Stimulated activated CD8-positive, alpha-beta memory T cell treated with anti-CD3 and anti-CD28 coated beads, Interleukin-2, amount 100 ng/mL, for 1 hour (primary cell): Measurements from ENCODE around the gene AKAP6.

Source experiments
- DNase-seq, 2 donors: peaks; one replicate each; pipeline ENCODE4 v3.0.0-alpha.2; 2020; ENCODE audit warnings: low read depth in 2 of 2

The AKAP6 gene, protein sequence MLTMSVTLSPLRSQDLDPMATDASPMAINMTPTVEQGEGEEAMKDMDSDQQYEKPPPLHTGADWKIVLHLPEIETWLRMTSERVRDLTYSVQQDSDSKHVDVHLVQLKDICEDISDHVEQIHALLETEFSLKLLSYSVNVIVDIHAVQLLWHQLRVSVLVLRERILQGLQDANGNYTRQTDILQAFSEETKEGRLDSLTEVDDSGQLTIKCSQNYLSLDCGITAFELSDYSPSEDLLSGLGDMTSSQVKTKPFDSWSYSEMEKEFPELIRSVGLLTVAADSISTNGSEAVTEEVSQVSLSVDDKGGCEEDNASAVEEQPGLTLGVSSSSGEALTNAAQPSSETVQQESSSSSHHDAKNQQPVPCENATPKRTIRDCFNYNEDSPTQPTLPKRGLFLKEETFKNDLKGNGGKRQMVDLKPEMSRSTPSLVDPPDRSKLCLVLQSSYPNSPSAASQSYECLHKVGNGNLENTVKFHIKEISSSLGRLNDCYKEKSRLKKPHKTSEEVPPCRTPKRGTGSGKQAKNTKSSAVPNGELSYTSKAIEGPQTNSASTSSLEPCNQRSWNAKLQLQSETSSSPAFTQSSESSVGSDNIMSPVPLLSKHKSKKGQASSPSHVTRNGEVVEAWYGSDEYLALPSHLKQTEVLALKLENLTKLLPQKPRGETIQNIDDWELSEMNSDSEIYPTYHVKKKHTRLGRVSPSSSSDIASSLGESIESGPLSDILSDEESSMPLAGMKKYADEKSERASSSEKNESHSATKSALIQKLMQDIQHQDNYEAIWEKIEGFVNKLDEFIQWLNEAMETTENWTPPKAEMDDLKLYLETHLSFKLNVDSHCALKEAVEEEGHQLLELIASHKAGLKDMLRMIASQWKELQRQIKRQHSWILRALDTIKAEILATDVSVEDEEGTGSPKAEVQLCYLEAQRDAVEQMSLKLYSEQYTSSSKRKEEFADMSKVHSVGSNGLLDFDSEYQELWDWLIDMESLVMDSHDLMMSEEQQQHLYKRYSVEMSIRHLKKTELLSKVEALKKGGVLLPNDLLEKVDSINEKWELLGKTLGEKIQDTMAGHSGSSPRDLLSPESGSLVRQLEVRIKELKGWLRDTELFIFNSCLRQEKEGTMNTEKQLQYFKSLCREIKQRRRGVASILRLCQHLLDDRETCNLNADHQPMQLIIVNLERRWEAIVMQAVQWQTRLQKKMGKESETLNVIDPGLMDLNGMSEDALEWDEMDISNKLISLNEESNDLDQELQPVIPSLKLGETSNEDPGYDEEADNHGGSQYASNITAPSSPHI (N-terminal part only)

DNA sequence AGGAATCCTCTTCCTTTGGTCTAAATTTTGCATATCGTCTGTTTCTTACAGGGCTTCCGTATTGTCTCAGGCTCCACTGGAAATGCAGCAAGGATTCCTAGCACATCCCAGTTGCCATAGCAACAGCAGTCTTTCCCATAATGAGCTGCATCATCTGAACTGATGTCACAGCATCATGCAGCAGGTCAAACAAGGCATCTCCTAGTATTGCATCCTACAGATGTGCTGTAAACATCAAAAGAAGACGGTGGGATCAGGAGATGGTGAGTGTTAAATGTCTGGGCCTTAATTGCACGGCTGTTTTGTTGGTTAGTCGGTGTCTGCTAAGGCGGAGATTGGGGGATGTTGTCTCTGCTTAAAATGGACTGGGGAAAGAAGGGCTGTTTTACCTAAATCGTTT lies at the start of gene AKAP6:
Gene AKAP6, plus strand, starts transcription at position 153 of the 400 bp plus-strand sequence. CDS start 104,196 bp downstream, outside the sequence.
- no peak for DNase-seq

DNA sequence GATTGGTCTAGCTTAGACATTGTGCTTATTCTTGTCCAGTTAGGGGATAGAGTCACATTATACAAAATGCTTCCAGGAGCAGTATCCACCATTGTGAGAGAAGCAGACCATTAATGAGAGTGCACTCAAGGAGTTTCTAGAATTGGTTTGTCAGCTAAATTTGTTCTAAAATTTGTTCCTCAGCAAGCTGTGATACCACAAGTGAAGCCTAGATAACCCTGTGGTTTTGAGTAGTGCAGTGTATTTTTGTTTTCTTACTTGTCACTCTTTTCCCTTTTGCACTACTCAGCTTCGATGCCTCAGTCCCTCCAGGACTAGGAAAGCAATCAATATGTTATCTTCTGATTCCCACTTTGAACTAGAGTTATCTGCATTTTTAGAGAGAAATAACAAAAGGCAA lies 42.5 kb upstream of the AKAP6 start:
- no peak for DNase-seq

DNA sequence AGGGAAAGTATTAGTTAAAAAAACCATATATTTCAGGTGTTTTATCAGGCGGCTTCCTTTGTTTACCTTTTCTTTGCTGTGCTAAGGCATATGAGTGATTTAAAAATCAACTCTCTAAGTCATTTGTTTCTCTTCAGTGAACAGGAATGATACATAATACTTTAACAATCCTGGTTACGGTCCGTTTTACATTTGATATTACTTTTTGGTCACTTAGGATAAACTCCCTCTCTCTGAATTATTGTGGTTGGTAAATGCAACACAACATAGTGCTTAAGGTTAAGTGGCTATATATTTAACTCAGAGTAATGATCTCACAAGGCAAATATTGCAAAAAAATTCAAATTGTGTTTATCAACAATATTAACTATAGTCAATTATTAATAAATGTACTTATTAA lies 32.7 kb upstream of the AKAP6 start:
- no peak for DNase-seq

DNA sequence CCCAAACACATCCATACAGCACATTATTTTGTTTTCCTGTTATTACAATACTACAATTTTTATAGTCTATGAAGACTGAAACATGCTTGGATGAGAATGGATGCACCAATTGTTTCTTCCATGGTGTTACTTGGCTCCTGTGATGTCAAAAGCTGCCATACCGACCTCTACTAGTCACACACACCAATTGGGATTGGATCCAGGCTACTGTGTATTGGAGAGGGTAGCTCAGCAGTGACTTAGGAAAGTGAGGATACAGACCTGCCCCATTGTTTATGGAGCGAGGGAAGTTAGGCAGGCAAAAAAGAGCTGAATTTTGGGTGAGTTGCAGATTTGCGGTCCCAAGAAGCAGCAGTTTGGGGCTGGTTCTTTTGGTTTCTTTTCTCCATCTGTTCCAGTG lies 30.8 kb upstream of the AKAP6 start:
- no peak for DNase-seq

DNA sequence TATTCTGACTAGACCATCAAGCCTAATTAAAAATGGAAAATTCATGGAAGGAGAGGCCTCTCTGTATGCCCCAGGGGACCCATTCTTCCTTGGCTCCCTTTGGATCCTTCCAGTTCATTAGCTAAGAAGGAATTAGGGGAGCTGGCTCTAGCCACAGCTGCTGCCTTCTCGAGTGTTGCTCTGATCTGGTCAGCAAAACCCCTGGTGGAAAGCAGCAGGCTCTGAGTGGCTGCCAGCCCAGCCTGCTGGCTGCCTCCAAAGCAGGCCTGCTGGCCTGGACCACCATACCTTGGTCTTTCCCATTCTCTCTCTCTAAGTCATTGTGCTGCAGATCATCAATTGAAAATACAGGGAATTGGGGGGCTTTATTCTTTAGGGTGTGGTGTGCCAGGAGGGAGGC lies 29.0 kb upstream of the AKAP6 start:
- no peak for DNase-seq

DNA sequence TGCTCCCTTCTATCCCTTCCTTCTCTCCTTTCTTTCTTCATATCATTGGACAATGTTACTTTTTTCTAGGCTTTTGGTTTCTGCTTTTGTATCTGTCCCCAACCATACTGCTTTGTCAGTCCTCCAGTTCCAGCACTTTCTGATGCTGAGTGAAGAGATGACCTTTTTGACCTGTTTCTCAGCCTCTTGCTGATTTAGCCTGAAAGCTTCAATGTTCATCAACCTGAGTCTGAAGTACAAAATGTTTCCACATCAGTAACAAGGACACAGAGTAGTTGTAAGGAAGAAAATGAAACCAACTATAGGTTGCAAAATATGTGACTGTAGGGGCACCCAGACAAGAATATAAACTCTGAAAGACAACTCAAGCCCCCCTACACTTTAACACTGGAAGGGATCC lies 25.2 kb upstream of the AKAP6 start:
- no peak for DNase-seq

DNA sequence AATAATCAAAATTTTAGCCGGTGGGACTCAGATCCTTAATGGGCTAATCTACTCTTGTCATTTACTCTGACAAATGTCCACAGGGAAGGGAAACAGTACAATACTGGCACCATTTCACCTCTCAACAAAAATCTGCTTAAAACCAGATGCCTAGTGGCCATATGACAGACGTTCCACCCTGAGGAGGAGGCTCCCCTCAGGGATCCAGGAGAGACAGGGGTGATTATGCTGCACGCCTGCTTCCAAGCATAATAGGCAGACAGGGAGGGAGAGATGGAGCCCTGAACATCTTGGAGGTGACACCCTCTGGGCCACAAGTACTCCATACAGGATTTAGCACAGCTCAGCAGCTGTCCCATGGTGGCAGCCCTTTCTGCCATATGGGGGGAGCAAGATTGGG lies 24.8 kb upstream of the AKAP6 start:
- DNase-seq = no peak

DNA sequence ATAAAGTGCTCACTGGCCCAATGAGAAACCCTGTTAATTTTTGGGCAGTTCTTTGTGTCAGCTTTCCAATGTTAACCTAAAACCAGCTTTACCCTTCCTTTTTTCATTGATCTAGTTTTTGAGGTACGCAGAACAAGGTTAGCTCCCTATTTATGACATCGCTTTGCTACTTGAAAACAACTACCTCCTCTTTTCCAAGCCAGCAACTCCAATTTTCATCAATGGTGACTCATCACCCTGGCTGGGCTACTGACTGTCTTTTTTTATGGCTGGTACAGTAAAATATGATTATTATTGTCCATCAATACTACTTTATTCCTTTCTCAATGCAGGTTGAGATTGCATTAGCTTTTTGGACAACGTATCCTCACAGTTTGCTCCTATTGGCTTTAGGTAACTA lies 22.5 kb upstream of the AKAP6 start:
- no peak for DNase-seq

DNA sequence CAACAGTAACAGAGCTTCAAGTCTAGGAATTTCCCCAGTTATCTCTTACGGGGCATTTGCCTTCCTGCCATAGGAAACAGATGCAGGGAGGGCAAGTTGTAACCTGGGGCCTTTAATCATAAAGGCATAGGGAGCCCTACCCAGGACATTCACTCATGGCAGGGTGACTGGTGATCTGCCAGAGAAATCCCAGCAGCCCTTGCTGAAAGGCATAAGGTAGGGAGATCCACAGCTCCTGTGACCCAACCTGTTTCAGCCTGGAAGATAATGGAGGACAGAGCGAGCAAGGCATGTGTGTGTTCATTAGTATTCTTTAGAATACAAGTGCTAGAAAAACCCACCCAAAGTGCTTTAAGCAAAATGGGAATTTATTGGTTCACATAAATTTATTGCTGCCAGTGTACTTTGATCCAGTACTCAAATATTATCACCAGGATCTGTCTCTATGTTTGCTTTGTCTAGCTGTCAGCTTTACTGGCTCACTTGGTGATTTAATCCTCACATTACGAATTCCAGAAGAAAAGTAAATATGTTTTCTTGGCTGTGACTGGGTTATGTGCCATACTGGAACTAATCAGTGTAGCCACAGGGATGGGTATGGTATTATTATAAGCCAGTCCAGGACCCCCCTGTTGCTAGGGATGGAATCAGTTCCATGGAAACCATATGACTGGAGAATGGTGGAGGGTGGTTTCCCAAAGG lies 21.1 kb upstream of the AKAP6 start:
- DNase-seq = no peak

DNA sequence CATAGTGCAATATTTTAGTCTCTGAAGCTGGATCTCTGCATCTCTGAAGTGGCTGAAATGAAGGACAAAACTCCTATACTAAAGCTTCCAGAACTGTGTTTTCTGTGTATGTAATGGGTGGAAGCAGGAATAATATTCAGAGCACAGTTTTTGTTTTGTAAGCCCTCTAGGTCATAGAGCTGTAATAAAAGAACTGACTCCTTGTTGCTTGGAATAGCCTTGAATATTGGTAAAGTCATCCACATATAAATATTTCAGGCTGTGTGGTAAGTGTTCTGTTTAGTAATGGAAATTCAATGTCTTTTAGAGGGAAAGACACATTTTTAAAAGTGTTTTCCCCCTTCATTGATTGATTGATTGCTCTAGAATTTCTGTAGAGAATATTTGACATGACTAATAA lies 18.2 kb upstream of the AKAP6 start:
- no peak for DNase-seq

DNA sequence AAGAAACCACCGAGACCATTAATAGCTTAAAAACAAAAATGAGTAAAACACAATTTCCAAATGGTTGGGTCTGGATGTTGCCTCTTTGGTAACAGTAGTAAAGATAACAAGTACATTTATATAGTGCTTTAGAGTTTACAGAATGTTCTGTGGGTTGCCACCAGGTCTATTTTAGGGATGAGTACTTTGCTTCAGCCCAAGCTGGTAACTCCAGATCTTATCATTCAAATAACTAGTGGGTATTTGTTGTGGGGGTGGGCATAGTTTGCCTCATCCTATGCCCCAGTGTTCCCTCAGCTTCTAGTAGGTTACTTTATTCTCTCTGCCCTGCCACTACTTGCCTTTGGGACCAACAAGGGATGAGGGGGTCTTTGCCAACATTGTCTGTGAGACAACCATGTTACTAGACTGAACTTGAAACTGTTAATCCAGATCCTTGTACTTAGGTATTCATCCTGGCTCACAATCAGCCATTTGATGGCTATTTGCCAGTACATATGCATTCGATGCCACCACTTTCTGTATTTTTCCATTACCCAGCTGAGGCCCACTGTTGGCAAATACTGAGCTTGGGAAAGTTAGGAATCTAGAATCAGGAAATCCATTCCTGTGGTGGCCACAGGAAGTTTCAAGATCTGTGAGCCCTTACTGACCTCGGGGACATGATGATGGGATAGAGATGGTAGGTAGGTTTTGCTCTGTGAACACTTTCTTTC lies 17.6 kb upstream of the AKAP6 start:
- DNase-seq = no peak

DNA sequence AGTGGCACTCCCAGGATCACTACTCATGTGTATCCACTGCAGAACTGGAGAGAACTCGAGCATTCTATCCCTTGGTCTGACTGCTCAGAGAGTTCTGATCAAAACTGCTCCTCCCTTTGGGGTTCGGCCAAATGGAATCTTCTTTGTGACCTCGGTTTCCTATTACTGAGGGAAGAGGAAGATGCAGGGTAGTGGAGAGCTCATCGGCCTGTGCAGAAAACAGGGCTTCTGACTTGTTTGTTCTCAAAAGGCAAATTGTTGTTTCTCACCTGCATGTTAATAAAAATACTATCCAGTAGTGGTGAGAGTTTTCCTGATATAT lies 17.1 kb upstream of the AKAP6 start:
- DNase-seq = no peak

DNA sequence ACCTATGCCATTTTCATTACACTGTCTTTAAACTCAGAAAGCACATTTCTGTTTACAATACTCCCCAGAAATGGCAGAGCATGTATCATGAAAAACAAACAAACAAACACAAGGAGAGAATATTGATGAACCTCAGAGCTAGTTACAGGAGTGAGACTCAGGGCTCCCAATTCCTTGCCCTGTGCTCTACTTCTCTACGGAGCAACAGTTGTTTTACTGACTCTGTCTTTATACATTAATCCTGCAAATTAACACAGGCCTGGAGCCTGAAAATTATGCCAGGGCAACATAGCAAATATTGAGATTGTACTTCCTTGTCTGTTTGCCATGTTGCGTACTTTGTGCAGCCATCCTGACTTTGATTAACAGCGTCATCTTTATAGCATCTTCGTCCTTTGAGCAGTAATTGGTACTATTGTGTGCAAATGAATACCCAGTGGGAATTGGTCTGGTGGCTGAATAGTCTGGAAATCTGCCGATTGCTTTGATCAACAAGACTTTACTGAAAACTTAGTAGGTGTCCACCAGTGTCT lies 15.2 kb upstream of the AKAP6 start:
- DNase-seq = no peak

DNA sequence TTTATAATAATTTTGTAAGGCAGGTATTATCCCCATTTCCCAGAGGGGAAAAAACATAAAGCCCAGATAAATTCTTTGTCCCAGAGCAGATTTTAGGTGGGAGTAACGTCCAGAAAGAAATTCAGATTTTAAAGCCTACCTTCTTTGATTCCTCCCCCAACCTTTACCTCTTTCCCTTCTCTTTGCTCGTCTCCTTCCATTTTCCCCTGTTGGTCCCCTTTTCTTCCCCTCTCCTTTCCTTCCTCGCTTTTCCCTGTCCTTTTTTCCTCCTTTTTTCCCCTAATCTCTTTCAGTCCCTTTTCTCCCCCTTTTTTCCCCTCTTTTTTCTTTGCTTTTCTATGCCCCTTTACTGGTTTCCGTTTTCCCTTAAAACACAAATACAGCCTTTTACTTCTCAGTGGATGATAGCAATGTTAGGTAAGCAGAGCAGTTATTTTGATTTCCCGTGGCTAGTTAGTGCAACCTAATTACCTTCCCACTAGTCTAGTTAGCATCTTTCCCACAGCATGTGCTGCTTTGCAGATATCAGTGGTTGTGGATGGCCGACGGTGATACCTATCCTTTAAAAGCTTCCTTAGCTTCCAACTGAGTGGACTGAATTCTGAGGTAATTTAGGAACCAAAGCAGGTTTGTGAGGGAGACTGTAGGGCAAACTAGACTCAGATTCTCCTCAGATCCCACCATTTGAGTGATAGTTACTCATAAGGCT lies 10.9 kb upstream of the AKAP6 start:
- DNase-seq = no peak

DNA sequence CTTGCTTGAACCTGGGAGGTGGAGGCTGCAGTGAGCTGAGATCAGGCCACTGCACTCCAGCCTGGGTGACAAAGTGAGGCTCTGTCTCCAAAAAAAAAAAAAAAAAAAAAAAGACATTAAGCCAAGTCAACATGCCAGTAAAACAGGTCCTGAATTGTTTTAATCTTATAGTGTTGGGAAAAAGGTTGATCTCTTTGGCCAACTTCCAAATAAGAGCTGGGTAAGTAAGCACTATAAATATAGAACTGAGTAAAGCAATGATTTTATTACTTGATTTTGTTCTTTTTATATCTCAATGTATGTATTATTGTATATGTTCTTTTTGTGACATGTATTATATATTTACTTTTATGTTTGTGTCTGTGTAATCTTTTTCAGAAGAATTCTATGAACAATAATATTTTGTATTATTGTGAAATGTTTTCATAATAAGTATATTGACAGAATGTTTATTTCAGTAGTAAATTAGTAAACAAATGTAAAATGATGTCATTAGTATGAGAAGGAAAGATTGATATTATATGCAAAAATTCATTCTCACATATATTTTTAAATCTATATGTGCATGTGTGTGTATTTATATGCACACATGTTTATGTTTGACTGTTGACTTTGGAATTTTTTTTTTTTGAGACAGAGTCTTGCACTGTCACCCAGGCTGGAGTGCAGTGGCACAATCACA lies 9.6 kb upstream of the AKAP6 start:
- DNase-seq = no peak

DNA sequence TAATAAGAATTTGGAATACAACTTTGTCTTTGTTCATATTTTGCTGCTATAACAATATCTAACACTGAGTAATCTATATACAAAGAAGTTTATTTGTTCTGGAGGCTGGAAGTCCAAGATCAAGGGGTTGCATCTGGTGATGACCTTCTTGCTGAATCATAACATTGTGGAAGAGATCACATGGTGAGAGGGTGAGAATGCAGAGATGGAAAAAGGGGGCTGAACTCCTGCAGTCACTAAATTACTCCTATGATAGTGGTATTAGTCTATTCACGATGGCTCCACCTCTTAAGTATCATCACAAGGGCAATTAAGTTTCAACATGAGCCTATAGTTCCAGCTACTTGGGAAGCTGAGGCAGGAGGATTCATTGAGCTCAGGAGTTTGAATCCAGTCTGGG lies 4.5 kb upstream of the AKAP6 start:
- DNase-seq = no peak

DNA sequence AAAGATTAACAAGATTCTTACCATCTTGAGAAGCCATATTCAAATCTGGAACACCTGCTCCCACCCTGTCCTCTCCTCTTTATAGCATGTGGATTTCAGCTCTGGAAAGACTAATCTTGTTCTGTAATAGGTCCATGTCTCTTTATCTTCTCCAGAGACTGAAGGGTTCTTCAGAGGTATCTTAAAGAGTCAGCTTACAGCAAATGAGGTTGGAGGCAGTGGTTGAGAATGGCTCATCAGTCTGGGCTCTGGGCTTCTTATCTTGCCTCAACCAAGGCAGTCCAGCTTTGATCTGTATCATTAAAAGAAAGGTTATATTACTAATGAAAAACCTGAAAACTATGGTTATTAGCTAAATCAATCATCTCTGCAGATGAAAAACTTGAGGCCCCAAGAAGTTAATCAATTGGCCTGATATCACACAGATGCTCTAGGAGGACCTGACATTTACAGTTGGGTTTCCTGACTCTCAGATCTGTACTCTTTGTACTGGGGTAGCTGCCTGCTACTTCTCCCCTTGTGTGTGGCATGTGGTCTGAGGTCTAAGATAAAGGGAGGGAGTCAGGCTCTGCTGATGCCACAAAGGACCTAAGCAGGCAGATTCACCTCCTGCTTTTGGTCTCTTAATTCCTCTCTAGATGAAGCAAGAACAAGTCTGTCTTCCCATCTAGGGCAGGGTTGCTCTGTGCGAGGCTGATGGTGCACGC lies 1.7 kb upstream of the AKAP6 start:
- no peak for DNase-seq

DNA sequence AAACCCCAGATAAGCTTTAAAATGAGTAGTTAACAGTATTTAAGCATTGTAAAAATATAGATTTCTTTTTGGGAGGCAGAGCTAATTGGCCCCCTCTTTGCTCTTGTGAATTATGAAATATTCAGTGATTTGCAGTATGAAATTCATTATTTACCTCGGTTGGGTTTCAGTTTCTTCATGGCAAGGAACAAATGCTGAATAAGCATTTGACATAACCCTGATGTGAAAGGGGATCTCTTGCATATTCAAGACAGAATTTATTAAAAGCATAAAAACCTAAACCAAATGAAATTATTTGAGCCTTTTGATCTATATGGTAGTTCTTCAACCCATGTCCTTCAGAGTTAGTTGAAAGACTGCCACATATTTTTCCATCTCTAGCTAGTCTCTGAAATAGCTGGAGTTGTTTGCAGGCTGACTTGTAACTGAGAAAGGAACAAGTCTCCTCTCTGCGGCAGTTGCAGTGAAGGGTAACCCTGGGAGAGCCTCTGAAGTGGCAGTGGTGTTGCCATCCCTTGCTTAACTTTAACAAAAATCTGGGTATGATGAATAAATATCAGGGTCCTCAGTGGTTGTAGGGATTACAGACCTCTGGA lies 690 bp downstream of the AKAP6 start:
- DNase-seq = no peak
